ENCODE measurements around the gene CSNK1A1.
"Not testable (repeated sequence)": the region's sequence is repeated elsewhere in the genome, so short reads cannot be mapped to it uniquely, and the experiment has no call there.

CSNK1A1 gene

DNA sequence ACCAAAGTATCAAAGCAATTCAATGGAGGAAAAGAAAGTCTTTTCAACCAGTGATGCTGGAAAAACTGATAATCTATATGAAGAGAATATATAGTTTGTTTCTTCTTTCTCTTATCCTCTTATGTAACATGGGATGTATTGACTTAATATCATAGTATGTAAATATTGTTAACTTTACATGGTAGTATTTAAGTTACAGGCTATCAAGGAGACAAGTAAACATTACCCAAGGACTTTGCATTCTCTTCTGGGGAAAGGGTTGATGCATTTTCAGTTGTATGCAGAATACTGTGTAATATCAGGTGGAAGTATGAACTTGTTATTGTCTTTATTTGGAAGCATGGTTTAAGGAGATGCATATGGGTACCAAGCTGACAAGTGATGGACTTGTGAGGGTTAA, 20.9 kb upstream of the CSNK1A1 start:
- FAIRE-seq: no peak

DNA sequence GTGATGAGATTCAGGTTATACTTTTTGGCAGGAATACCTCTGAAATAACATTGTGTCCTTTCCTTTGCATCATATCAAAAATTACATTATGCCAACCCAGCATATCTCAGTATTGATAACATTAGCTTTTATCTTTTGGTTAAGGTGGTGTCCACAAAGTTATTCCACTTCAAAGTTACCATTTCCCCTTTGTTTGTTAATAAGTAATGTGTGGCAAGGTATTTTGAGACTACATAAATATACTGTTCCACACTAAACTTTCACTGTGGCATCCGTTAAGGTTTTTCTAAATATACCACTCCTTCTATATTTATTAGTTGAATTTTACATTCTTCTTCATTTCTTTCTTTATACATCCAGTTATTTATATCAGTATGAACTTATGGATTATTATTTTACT, 16.0 kb upstream of the CSNK1A1 start:
- no peak for FAIRE-seq

DNA sequence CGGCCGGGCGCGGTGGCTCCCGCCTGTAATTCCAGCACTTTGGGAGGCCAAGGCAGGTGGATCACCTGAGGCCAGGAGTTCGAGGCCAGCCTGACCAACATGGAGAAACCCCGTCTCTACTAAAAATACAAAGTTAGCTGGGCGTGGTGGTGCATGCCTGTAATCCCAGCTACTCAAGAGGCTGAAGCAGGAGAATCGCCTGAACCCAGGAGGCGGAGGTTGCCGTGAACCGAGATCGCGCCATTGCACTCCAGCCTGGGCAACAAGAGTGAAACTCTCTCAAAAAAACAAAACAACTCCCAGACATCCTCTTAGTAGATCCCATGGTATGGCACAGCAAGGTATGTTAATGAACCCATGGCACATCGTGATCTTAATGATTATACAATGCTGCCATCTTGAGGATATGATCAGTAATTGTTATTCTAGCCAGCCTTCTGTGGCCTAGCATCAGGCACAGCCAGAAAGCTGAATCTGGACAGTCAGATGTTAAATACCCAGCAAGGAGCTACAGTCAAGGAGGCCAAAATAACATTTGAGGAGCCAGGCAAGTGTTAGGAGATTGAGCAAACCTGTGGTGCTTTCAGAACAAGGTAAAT, 13.4 kb upstream of the CSNK1A1 start:
- not testable (repeated sequence) for FAIRE-seq

DNA sequence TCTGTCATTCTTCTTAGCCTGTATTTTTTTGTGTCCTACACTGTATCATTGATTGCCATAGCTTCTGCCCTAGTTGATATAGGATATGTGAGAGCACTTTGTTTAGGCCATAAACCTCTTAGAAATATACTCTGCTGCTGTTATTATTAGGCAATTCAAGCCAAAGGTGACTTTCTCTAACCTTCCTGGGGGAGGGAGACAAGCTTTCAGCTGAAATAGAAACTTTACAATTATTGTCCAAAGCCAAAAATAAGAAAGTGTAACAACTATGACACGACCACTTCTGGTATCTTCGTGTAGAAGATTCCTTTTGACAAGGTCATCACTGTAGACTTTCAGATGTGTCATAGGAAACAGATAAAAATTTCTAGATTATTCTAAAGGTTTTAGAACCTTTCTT, 12.2 kb upstream of the CSNK1A1 start:
- FAIRE-seq: no peak

DNA sequence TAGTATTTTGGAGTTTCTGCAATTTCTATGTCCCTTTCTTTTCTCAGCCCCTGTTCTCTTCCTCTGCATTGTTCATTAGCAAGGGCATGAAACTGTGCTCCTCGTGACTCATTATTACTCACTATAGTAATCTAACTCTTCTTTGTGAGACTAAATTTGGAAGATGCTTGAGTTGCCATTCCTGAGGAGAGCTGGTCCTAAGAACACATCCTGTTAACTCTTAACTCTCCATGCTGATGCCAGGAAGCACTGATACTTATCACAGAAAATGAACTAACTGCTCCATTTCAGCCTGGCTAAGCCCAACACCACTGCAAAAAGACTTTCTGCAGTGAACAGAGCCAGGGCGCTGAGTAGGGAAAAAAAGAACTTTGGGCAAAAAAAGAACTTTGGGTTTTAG, 10.6 kb upstream of the CSNK1A1 start:
- FAIRE-seq: no peak

DNA sequence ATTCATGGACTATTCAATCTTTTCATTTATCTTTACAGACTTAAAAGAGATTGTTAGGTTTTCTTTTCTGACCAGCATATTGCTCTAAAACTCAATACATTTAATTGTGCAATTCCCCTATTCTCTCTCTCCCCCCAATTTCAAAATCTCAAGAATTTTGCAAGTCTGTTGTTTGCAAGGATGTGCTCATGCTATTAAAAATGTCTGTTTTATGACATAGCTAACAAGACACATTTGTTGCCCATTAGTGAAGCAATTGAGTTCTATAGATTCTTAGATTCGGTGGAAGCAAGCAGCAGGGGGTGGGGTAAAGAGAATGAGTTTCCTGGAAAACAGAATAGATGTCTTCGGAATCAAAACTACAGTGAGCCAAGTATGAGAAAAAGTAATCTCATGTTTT, 8.5 kb upstream of the CSNK1A1 start:
- FAIRE-seq: no peak

DNA sequence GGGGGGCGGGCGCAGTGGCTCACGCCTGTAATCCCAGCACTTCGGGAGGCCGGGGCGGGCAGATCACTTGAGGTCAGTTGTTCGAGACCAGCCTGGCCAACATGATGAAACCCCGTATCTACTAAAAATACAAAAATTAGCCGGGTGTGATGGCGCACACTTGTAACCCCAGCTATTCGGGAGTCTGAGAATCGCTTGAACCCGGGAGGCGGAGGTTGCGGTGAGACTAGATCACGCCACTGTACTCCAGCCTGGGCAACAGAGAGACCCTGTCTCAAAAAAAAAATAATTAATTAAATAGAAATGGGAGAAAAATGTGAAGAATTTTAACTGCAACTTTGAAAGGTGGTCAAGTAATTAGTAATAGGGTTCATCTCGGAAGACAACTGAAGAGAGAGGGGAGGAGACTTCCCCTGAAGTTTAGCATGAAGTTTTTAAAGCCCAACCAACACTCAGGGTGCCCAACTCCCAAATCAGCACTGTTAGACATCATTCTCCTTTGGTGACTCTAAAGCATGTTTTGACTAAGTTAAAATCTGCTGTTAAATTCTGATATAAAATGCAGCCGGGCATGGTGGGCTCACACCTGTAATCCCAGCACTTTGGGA, 1.4 kb upstream of the CSNK1A1 start:
- no peak for FAIRE-seq

DNA sequence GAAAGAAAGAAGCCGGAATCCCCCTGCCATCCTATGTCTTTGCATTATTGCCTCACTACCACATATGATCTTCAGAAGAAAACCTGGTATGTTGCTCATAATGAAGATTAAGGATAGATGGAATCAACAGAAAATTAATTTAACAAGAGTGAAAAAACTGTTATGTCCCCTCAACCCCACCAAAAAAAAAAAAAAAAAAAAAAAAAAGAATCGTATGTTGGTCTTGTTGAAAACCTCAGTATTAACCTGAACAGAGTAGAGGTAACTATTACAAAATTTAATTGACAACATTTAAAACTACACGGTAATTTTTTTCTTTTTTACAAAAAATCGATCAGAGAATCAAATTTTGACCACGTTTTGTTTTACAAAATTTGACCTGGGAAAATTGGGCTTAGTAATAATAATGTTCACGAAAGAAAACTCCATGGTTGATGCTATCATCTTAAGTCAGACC, 827 bp upstream of the CSNK1A1 start:
- no peak for FAIRE-seq

DNA sequence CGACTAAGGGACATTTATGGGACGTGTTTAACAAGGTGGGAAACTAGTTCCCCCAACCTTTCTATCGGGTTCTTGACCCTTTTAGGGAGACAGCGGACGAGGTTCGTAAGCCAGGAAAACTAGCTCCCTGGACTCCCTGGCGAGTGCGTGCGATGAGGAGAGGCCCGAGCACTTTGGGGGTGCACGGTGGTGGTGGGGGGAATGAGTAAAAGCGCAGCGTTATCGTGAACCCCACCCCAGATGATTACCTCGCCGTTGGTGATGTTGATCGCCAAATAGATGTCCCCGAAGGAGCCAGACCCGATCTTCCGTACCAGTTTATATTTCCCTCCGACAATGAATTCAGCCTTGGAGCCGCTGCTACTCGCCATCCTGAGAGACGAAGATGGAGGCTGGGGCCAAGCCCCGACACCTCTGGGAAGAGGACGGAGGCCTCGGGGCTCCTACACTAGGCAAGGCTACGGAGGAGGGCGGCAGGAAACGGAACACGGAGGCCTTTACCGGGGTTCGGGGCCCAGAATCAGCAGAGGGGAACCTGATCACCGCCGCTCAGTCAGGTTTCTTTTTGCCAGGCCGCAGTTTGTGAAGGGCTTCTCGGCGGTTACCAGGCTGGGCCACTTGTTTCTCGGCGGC, 529 bp downstream of the CSNK1A1 start:
- no peak for FAIRE-seq

DNA sequence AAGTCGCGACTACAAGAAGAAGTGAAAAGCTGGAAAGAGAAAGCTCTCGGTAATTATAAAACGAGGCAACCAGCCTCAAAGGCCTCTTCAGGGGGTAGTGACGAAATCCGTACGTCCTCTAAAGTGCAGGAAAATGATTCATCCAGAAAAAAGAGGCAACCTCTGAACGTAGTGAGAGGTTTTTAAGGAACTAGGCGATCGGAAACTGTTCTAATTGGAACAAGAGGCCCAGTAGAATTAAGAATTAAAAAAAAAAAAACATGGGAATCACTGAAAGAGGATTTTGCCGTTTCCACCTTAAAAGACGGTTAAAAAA, 1.0 kb downstream of the CSNK1A1 start:
- FAIRE-seq: no peak

DNA sequence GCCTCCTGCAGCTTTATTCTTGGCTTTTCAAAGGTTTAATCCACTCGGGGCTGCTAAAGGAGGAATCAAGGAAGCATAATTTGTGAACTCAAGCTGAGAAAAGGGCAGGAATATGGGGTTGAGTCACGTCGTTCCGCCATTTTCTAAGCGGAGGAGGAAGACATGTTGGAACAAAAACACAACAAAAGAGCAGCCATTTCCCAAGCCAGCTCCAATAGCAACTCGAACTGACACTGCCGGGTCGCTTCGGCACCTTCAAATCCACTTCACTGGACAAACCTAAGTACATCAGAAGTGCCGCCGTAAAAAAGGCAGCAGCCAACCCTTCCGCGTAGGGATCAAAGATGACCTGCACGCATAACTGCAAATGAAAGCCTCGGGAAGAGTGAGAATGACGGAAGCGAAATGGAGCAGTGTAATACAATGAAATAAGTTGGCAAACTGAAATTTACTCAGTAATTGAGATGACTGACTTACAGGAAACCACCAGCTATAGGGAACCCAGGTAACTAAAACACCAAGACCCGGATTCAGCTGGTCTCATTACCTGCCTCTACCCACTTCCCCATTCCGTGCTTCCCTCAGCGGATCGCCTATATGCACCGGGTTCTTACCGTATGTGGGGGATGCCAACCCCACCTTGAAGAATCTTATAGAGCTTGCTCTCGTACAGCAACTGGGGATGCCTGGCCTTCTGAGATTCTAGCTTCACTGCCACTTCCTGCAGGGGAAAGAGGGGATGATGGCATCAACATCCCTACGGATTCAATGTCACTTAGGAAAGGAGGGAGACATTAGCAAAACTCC, 1.6 kb downstream of the CSNK1A1 start:
- no peak for FAIRE-seq

DNA sequence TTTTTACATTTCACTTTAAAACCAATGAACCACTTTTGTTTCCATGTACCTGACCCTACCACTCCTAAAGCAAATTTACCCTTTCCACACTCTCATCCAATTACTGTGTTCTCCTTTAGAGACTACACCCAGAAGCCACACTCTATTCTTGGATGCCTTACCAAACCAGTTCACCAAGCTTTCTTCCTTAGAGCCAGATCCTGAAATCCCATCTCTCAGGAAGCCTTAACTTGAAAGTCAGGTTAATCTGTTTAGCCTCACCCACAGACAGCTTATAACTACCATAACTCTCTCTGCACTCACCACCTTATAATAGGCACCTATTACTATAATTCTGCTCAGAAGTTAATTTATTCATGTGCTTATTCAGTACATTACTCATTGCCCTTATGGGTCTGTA, 4.3 kb downstream of the CSNK1A1 start:
- FAIRE-seq: no peak

DNA sequence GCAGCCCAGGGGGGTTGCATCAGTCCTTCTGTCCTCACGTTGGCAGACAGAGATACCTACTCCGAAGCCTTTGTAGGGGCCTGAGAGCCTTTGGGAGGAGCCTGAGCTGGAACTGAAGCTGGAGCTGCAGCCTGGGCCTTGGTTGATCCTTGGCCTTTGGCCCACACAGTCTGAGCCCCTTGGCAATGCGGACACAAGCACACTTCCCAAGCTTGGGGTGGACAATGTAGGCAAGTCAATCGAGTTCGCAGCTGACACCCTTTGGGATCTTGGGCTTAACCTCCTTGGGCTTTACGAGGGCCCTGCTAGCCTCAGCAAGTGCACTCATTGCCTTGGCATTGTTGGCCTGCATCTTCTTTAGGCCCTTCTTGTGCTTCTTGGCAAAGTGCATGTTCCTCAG, 5.9 kb downstream of the CSNK1A1 start:
- no peak for FAIRE-seq

DNA sequence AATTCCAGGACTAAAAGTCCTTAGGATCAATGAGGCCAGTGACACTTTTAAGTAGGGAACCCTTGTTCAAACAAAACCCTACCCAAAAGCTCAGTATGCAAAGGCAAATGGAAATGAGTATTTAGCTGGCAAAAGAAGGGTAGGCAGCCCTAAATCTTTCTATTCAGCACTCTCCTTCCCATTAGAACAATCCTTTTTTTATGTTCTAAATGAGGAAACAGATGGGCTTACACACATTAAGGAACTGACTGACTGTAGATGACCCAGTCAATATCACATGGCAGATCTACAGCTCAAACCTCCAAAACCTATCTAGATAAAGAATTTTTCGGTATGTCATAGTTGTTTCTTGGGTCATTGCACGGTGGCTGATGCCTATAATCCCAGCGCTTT, 7.2 kb downstream of the CSNK1A1 start:
- FAIRE-seq: no peak

DNA sequence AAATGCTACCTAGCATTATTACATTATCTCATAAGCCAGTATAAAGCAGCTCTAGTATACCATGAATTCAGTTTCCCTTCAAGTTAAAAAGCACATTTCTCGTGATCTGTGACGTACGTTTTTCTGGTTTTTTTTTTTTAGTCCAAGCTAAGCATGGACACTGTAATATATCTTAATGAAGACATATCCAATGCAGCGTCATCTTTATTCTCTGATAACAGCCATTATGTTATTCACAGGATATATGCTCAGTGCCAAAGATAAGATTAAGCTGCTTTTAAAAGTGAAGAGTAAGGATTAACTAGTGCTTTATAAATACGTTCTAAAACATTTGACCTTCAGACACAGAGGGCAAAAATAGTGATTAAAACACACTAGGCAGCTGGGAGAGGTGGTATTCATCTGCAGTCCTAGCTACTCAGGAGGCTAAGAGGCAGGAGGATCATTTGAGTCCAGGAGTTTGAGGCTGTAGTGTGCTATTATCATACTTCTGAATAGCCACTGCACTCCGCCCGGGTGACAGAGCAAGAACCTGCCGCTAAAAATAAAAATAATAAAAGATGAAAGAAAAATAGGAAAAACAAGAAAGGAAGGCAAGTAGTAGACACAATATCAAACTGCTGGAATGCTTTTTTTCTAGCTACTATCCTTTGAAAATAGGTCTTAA, 7.7 kb downstream of the CSNK1A1 start:
- no peak for FAIRE-seq

DNA sequence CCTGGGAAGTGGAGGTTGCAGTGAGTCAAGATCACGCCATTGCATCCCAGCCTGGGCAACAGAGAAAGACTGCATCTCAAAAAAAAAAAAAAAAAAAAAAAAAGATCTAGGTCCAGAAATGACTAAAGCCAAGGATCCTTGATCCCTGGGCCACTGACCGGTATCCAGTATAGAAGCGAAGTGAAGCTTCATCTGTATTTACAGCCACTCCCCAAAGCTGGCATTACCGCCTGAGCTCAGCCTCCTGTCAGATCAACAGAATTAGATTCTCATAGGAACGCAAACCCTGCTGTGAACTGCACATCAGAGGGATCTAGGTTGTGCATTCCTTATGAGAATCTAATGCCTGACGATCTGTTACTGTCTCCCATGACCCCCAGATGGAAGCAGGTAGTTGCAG, 9.3 kb downstream of the CSNK1A1 start:
- FAIRE-seq: no peak

DNA sequence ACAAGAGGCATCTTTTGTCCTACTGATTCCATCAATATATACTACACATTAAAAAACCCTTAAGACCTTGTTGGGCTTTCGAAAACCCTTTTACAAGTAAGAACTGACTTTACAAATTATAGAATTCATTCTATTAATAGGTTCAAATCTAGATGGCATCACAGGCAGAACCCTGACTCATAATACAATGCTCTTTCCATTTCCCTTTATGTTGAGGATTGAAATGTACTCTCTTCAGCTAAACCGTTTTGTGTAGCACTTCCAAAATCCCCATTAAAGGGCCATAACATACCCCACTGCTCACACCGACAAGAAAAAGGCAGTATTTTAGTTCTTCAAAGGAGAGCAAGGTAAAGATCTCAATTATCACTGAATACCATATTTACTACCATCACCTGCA, 11.2 kb downstream of the CSNK1A1 start:
- FAIRE-seq: no peak

DNA sequence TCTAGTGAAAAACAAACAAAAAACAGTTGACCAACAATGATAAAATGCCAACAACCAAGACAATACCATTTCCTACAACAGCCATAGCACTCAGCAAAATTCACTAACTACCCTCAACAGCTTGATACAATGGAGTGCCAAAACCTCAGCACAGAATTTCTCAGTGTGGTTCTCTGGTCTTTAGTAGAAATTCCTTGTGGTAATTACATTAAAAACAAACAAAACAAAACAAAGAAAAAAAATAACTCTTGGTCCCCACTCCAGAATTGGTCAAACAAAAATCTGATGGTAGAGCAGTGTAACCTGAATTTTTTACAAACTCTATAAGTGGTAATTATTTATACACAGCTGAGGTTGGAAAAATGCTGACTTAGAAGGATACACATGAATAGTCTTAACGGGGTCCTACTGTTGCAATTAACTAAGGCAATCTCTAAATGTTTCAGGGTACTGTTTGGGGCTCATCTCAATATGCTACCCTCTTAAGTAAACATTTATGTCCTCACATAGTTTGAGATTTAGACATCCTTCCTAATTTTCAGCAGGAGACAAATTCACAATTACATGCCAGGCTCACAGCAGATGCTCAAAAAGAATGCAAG, 13.8 kb downstream of the CSNK1A1 start:
- FAIRE-seq: no peak

DNA sequence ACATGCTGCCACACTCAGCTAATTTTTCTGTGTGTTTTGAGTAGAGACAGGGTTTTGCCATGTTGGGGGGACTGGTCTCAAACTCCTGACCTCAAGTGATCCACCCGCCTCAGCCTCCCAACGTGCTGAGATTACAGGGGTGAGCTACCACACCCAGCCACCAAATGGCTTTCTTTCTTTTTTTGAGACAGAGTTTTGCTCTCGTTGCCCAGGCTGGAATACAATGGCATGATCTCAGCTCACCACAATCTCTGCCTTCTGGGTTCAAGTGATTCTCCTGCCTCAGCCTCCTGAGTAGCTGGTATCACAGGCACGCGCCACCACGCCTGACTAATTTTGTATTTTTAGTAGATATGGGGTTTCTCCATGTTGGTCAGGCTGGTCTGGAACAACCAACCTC, 15.5 kb downstream of the CSNK1A1 start:
- not testable (repeated sequence) for FAIRE-seq

DNA sequence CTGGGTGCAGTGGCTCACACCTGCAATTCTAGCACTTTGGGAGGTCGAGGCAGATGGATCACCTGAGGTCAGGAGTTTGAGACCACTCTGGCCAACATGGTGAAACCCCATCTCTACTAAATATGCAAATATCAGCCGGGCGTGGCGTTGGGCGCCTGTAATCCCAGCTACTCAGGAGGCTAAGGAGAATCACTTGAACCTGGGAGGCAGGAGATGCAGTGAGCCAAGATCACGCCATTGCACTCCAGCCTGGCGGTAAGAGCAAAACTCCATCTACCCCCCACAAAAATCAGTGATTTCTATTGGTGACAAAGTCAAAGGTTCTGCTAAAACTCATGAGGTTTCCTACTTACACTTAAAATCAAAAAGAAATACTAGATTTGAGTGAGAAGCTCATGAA, 18.8 kb downstream of the CSNK1A1 start:
- FAIRE-seq: no peak

DNA sequence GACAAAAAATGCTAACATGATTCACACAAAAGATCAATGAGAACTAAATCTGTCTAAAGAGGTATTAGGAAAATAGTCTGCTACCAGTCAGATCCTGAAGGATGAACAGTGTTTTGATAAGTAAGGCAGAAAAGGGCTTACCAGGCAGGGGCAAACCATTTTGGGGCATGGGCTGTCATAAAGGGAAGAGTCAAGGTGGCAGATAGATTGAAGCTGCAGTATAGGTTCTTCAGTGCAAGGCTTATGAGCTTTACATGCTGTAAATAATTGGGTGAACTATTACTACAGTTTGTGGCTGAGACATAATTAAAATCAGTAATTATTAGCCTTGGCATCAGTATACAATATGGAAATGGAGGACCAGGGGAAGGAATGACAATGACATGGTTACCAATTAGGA, 21.8 kb downstream of the CSNK1A1 start:
- no peak for FAIRE-seq

DNA sequence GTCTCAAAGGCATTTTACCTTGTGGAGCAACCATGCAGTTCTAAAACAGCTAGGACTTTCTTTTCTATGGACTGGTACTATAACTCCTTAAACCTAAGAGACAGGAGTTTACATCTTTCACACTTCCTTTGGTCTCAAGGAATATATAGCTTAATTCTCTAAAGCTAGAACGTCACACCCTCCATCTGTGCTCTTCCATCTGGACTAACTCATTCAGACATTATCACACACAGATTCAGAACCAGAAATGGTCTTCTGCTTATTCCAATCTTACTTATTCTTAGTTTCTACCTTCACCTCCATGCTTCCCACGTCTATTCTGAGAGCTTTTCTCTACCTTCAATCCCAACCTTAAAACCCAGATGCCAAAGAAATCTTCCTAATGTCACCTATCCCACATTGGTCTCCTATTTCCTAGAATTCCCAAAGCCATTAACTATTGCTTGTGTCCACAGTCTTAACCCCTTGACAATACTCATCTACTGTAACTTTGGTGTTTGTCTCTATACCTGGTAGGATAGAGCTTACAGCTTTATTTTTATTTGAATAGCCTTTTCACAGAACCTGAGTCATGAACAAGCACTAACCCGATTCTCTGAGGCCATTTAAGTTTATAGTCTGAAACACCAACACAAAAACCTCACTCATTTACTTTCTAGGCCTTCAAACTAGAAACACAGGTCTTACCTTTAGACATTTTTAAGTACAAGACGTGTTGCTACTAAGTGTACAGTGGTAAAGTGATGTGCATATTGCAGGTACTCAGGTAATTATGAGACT, 22.8 kb downstream of the CSNK1A1 start:
- FAIRE-seq: no peak
